Skeletal muscle tissue (tissue), 4 donors: ENCODE measurements around the gene FAM177B. TPM values are rescaled to one million over a fixed set of nuclear protein-coding genes. Genes with fewer than 3 reads are reported as not detected.

ENCODE experiments used
- H3K27ac ChIP-seq: one replicate; pipeline ENCODE4 v1.7.0; 2013; ENCODE audit warnings: mild to moderate bottlenecking, low read depth, low read length, inconsistent platforms
- H3K27me3 ChIP-seq, 3 donors: one replicate each; pipeline ENCODE4 v1.7.0; 2013; ENCODE audit warnings: low read length in 3 of 3; ENCODE audit not compliant: control insufficient read depth in 3 of 3, insufficient read depth in 3 of 3
- H3K36me3 ChIP-seq, 3 donors: one replicate each; pipeline ENCODE4 v1.7.0; 2013; ENCODE audit warnings: low read length in 3 of 3; ENCODE audit not compliant: control insufficient read depth in 3 of 3, insufficient read depth in 3 of 3
- H3K4me1 ChIP-seq, 3 donors: one replicate each; pipeline ENCODE4 v1.7.0; 2013; ENCODE audit warnings: low read length in 3 of 3, mild to moderate bottlenecking in 3 of 3; ENCODE audit not compliant: control insufficient read depth in 3 of 3, insufficient read depth in 3 of 3
- H3K4me3 ChIP-seq, 3 donors: one replicate each; pipeline ENCODE4 v1.7.0; 2013; ENCODE audit warnings: low read length in 3 of 3
- H3K9ac ChIP-seq, 3 donors: one replicate each; pipeline ENCODE4 v1.7.0; 2013; ENCODE audit warnings: low read length in 3 of 3, mild to moderate bottlenecking in 3 of 3, moderate library complexity in 2 of 3, low read depth in 1 of 3
- H3K9me3 ChIP-seq, 3 donors: one replicate each; pipeline ENCODE4 v1.7.0; 2013; ENCODE audit warnings: low read length in 3 of 3; ENCODE audit not compliant: control insufficient read depth in 3 of 3
- total RNA-seq: library from RNA; depleted of rRNA; stranded (reverse); fragments of >200 nt; gene quantifications from one replicate; pipeline ENCODE4 v1.2.3, GENCODE V29; 2014
- donor health status: Osteomylitis.

The FAM177B gene
- total RNA-seq, 1 donor from 2014 or later, result not detected

DNA sequence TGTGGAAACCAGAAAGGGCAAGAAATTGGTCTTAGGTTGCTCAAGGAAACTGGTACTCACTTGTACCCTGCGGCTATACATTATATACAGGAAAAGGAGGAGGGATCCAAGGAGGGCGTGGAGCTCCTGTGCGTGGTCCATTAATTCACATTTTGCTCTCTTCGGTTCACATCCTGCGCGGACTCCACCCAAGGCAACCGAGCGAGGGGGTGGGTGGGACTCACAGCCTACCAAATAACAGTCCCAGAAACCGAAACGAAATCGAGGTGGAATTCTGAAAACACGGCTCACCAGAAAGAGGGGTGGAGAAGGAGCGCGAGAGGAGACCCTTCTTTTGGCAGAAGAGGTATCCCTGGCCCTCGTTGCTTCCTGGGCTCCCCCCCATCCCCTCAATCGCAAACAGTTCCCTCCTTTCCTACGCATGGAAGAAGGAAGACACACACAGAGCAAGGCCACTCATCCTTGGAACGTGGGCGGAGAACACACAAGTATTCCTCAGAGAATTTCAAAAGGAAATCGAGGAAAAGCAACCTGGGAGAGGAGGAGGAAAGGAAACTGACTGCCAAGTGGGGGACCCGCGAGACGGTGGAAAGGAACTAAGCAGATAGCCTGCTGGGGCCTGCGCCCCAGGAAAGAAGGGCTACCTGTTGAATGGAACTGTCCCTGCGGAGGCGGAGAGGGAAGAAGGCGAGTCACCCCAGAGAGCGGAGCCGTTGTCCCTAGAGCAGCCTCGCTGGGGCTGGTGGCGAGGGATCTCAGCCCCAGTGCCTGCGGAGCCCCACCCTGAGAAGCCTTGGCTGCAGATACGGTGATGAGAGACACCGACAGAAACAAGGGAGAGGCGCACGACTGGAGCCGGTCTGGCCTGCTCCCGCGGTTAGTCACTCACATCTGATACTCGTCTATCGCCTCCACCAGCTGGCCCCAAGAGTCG, 25.4 kb upstream of the FAM177B start:
- no peaks in the 10 kb centered on the region for H3K27me3 ChIP-seq
- no peaks in the 10 kb centered on the region for H3K9me3 ChIP-seq
- H3K4me1 ChIP-seq, result peaks cover 16 to 17% (median 16%) of the 10 kb centered on the region in 3 donors
- peak overlapping the region; percentile 99 for H3K27ac ChIP-seq
- peaks cover 0 to 8% (median 4%) of the 10 kb centered on the region in 3 donors for H3K36me3 ChIP-seq
- peak overlapping the region; percentile 86 to 97 (median 87) for H3K4me3 ChIP-seq
- peak overlapping the region; percentile 92 to 94 (median 93) for H3K9ac ChIP-seq

DNA sequence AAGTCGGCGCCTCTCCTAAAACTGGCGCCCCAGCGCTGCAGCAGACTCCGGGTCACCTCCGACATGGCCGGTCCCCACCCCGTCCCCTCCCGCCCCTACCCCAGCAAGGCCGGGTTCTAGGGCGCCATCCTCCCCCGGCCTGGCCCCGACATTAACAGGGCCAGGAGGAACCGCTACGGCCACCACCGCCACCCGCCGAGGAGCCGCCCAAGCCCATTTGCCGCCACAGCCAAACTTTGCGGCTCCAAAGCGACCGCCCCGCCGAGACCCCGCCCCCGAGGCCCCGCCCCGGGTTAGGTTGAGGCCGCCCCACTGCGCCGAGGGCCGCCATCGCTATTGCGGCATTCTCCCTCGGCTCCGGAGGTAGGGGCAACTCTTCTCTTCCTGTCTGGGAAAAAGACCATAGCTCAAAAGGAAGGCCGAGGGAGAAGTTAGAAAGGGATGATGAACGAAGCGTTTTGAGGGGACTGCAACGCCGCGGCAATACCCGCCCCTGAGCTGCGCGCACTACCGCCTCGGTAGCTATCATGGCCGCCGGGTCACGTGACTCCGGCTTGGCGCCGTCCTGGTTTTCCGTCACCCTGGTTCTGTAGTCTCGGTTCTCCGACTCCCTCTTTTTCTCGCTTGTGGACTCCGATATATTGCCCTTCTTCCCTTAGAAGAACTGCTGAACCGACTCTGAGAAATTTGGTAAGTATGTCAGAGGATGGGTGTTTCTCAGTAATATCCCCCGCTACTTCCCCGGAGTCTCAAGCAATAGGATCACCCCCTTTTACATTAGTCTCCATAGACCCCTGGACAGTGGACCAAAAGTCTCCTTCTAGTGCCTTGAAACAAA, 24.5 kb upstream of the FAM177B start, which contains the start of the genes AIDA and BROX:
Gene AIDA (minus strand): TSS at position 239 of the 838 bp plus-strand sequence. CDS start 174 bp downstream, at position 65.
Gene BROX (plus strand): TSS at position 312 of the 838 bp plus-strand sequence. CDS start 3,136 bp downstream, outside the sequence.
- peaks cover 16 to 17% (median 16%) of the 10 kb centered on the region in 3 donors for H3K4me1 ChIP-seq
- H3K27ac ChIP-seq, result peak within 1 kb of the TSS; percentile 99

DNA sequence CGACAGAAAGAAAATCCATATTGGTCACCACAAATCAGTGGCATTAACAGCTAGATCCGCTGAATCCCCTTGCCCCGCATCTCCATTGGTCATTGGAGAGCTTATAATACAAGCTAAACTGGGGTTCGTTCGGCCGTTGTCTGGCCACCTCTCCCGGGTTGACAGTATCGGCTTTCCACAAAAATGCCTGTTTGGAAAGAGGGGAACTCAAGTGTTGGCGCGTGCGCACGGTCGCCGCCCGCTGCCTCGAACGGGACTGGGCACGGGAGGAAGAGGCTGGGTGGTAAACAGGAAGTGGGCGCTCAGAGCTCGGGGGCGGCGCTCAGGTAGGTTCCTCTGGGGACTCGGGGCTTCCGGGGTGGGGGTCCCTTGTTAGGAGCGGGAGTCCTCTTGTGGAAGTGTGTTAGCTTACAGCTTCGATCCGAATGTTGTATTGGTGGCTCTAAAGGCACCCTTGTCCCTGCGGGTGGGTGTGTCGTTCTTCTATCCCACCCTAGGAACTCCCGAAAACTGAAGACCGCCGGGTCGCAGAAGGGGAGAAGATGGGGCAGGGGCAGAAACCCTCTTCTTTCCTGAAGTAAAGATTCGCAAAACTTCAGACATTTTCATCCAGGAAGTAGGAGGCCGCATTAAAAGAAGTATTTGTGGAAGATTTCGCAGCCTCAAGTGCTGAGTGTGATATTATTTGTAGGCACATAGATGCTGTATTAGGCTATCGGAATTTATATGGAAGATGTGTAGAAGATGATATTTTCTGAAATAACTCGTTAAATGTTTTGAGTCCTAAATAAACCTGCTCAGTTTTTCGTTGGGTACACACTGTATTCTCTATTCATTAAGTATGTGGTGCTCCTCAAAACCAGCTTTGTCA, 23.7 kb upstream of the FAM177B start:
- Histone ChIP-seq H3K9ac (peak overlapping the region; percentile 95 to 100 (median 98)), H3K4me3 (peak overlapping the region; percentile 86 to 100 (median 87)), H3K9me3 (no peaks in the 10 kb centered on the region), H3K36me3 (peaks cover 0 to 14% (median 4%) of the 10 kb centered on the region in 3 donors), H3K4me1 (peaks cover 16 to 17% (median 16%) of the 10 kb centered on the region in 3 donors), H3K27ac (peak overlapping the region; percentile 99), H3K27me3 (no peaks in the 10 kb centered on the region)

More for the DNA sequence above, 24.5 kb upstream of the FAM177B start, which contains the start of the genes AIDA and BROX:
- peak within 1 kb of the TSS; percentile 86 to 100 (median 87) for H3K4me3 ChIP-seq
- H3K9me3 ChIP-seq, result no peaks in the 10 kb centered on the region
- peaks cover 0 to 13% (median 4%) of the 10 kb centered on the region in 3 donors for H3K36me3 ChIP-seq
- H3K27me3 ChIP-seq, result no peaks in the 10 kb centered on the region
- H3K9ac ChIP-seq, result peak within 1 kb of the TSS; percentile 95 to 100 (median 98)

DNA sequence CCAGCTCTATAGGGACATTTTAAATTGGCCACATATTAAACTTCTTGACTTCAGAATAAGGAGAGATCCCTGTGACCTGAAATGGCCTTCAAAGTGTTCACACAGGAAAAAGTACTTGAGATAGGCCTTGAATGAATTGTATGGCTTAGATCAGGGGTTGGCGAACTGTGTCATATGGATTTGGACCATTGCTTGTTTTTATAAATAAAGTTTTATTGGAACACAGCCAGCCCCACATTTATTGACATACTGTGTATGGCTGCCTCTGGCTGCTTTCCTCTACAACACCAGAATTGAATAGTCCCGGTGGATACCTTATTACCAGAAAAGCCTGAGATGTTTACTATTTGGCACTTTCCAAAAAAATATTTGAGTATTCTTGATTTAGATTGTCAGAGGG, 20.6 kb upstream of the FAM177B start:
- Histone ChIP-seq H3K4me3 (no peak overlapping the region), H3K36me3 (peaks cover 0 to 34% (median 29%) of the 10 kb centered on the region in 3 donors), H3K9ac (no peak overlapping the region), H3K27ac (no peak overlapping the region), H3K27me3 (no peaks in the 10 kb centered on the region), H3K9me3 (no peaks in the 10 kb centered on the region), H3K4me1 (peaks cover 3 to 6% (median 4%) of the 10 kb centered on the region in 3 donors)

DNA sequence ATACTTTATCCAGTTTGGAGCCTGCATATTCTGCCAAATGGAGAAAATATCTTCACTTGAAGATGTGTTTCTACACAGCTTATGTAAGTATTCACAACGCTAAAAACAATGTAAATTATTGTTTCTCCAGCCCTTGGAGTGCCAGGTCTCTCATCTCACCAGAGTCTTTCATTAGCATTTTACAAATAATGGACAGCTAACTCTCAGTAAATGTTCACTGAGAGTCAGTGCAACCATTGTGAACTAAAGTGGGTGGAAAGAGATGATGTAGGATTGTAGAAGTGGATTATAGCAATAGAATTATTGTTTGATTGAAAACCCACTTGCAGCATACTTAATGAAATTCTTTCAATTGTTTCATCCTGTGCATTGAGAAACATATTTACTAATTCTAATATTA, 8.3 kb upstream of the FAM177B start:
- Histone ChIP-seq H3K36me3 (peaks cover 37 to 78% (median 75%) of the 10 kb centered on the region in 3 donors), H3K4me1 (no peaks in the 10 kb centered on the region), H3K27me3 (no peaks in the 10 kb centered on the region), H3K9me3 (no peaks in the 10 kb centered on the region), H3K27ac (no peak overlapping the region), H3K9ac (no peak overlapping the region), H3K4me3 (no peak overlapping the region)

DNA sequence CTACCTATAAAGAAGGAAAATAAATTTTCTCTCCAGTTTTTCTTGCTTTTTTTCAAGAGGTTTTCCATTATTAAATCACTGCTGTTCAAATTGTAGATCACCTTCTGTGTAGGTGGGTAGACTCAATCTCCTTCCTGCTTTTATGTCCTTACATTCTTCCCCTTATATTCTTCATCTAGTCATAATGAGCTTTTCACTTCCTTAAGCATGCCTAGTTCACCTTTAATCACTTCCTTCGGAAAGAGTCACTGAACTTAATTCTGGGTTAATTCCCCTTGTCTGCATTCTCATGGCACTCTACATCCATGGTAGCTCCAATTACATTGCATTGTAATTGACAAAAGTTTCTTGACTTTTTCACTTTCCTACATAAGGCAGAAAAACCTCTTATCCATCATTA, 6.1 kb upstream of the FAM177B start:
- Histone ChIP-seq H3K9me3 (no peaks in the 10 kb centered on the region), H3K4me3 (no peak overlapping the region), H3K36me3 (peaks cover 31 to 73% (median 70%) of the 10 kb centered on the region in 3 donors), H3K4me1 (no peaks in the 10 kb centered on the region), H3K27me3 (no peaks in the 10 kb centered on the region), H3K27ac (no peak overlapping the region), H3K9ac (no peak overlapping the region)

DNA sequence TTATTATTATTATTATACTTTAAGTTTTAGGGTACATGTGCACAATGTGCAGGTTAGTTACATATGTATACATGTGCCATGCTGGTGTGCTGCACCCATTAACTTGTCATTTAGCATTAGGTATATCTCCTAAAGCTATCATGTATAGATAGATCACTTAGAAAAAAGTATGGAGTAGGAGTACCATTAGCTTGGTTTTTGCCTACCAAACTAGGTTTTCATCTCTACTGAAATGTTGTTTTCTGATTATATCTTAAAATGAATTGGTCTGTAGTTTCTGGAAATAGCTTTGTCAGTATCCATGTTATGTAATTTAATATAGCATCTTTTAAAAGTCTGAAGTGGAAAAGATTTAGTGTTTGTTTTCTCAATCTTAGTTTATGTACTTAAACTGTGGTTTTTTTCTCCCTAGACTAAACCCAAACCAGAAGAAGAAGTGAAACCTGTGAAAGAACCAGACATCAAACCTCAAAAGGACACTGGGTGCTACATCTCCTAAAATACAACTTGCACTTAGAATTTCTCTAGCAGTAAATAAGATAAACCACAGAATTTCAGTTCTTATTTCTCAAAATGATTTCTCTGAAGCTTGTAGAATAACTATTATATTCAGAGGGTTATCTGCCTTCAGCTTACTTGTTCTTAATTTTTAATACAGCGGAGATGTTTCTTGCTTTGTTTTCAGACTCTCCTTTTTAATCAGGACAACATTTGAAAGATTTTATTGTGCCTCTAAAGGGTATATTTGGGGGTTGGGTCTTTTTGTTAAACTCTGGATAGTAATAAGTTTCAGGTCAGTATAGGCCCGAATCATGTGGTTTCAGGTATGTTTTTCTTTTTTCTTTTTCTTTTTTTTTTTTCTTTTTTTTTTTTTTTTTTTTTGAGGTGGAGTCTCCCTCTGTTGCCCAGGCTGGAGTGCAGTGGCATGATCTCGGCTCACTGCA, 4.5 kb upstream of the FAM177B start:
- Histone ChIP-seq H3K27me3 (no peaks in the 10 kb centered on the region), H3K4me1 (no peaks in the 10 kb centered on the region), H3K4me3 (no peak overlapping the region), H3K9ac (no peak overlapping the region), H3K27ac (no peak overlapping the region), H3K36me3 (peaks cover 26 to 67% (median 65%) of the 10 kb centered on the region in 3 donors), H3K9me3 (no peaks in the 10 kb centered on the region)

DNA sequence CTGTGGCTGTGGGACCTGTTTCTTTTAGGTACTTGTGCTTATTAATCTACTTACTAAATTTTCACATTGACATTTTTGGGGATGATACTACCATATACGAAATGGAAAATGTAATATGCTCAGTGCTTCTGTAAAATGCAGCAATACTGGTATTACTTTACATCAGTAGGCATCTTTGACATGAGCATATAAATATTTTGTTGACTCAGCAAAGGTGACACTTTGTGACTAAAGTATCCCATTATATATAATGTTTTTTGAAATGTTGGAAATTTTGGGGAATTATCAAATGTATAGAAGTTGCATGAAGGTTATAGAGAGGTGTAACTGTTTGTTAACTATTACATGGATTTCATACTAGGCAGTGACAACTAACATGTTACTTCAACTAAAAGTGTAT, 2.3 kb upstream of the FAM177B start:
- Histone ChIP-seq H3K27ac (no peak overlapping the region), H3K9me3 (no peaks in the 10 kb centered on the region), H3K9ac (no peak overlapping the region), H3K27me3 (no peaks in the 10 kb centered on the region), H3K4me3 (no peak overlapping the region), H3K36me3 (peaks cover 14 to 48% (median 45%) of the 10 kb centered on the region in 3 donors), H3K4me1 (no peaks in the 10 kb centered on the region)
